ENCODE data around the gene MAN2A1.
"Not testable (repeated sequence)": the region's sequence is repeated elsewhere in the genome, so short reads cannot be mapped to it uniquely, and the experiment has no call there.

The MAN2A1 gene

GRCh38 chr5:109885205-109885604 lies 195.5 kb downstream of the MAN2A1 start:
- no peak overlapping the region for H3K4me3 ChIP-seq (ENCODE audit: low read depth, low read length)
- no peak for DNase-seq (ENCODE audit: low read depth, low spot score)
- POLR2A ChIA-PET: no interaction called here
- CTCF ChIA-PET: interaction anchor here (1.1 kb wide), 1 partner anchor 9 kb away, joined by 4 read pairs; no protein-coding TSS in a partner anchor
- TF ChIP-seq CTCF (IDR thresholded peaks at IDR 0.05; ENCODE audit: insufficient read depth, low read length, missing control alignments): no peak

GRCh38 chr5:109888989-109889388 lies 199.3 kb downstream of the MAN2A1 start:
- CTCF ChIA-PET: no interaction called here

GRCh38 chr5:109893271-109893670 lies 203.5 kb downstream of the MAN2A1 start:
- DNase-seq (ENCODE audit: low read depth, low spot score); POLR2A ChIA-PET; H3K4me3 ChIP-seq (ENCODE audit: low read depth, low read length): not testable (repeated sequence)
- CTCF ChIA-PET: interaction anchor here (1.4 kb wide), 1 partner anchor 8 kb away, joined by 4 read pairs; no protein-coding TSS in a partner anchor

More at GRCh38 chr5:109888989-109889388, 199.3 kb downstream of the MAN2A1 start:
- POLR2A ChIA-PET: no interaction called here
- H3K4me3 ChIP-seq (ENCODE audit: low read depth, low read length): no peak overlapping the region
- TF ChIP-seq CTCF (IDR thresholded peaks at IDR 0.05; ENCODE audit: insufficient read depth, low read length, missing control alignments): no peak
- no peak for DNase-seq (ENCODE audit: low read depth, low spot score)

DNA sequence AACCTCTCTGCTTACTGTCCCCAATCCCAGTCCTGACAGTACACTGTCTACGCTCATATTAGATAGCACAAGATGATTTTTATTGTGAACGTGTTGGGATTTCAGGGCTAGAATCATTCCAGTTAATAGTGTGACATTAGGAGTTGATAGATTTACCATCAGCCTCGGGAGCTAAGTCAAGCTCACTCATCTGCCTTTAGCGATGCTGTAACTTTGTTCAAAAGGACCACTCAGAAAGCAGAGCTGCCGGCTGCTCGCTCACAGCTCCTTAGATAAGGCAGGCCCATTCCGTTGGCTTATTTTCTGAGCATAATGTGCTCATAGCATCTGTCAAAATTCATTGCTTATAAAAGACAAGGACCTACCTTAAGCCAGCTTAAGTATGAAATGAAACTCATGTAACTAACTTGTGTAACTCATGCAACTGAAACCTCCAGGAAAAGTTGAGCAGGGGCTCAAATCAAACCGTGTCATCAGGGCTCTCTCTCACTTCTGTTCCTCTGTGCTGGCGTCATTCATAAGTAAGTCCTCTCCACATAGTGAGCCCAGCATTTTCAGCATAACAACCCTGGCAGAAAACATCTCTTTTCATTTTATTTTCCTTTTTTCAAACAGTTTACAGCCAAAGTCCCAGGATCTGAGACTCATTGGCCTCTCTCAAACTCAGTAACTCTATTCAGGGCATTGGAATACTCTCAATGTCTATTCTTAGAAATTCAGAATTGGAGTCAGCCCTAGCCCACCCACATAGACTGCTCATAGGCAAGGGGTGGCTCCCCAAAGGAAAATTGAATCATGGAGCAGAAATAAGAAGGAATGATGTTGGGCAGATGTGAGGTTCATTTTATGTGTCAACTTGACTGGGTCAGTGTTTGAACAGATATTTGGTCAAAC lies 208.8 kb downstream of the MAN2A1 start:
- no peak overlapping the region for H3K4me3 ChIP-seq (ENCODE audit: low read depth, low read length)
- no peak for DNase-seq (ENCODE audit: low read depth, low spot score)
- ChIA-PET POLR2A (no interaction called here), CTCF (interaction anchor here (0.9 kb wide), 1 partner anchor 16 kb away, joined by 3 read pairs; no protein-coding TSS in a partner anchor)
- TF ChIP-seq CTCF (IDR thresholded peaks at IDR 0.05; ENCODE audit: insufficient read depth, low read length, missing control alignments): no peak

- no peak for DNase-seq (ENCODE audit: low read depth, low spot score)
- CTCF ChIA-PET: no interaction called here
- no peak overlapping the region for H3K4me3 ChIP-seq (ENCODE audit: low read depth, low read length)
- TF ChIP-seq CTCF (IDR thresholded peaks at IDR 0.05; ENCODE audit: insufficient read depth, low read length, missing control alignments): no peak
- POLR2A ChIA-PET: no interaction called here
Observed at GRCh38 chr5:109899163-109899535, 209.4 kb downstream of the MAN2A1 start.

DNA sequence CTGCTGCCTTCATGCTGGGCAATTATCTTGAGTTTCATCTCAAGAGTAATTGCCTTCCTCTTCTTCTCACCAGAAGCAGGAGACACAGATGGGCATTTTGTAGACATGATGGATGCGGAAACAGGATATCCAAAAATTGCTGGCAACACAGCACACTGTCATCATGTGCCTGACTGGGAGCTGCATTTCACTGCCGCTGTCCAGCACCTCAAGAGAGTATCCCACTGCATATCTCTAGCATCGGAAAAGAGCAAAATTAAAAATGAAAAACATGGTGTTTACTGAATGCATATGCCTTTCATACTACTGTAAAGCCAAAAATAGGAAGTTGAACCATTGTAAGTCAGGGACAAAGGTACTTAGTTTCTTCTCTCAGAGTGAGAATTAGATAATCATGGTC lies 210.7 kb downstream of the MAN2A1 start:
- DNase-seq (ENCODE audit: low read depth, low spot score): no peak
- ChIA-PET CTCF (no interaction called here), POLR2A (no interaction called here)
- no peak for TF ChIP-seq CTCF (IDR thresholded peaks at IDR 0.05; ENCODE audit: insufficient read depth, low read length, missing control alignments)
- H3K4me3 ChIP-seq (ENCODE audit: low read depth, low read length): no peak overlapping the region

All from AG04449 (cell line).